Activated CD8-positive, alpha-beta memory T cell treated with anti-CD3 and anti-CD28 coated beads, Interleukin-2, amount 50 U/mL, for 48 hours (primary cell): ENCODE measurements around the gene TRPM3.

Experiments used
- DNase-seq: peaks from one replicate; pipeline ENCODE4 v3.0.0-alpha.2; 2020

The TRPM3 gene

DNA sequence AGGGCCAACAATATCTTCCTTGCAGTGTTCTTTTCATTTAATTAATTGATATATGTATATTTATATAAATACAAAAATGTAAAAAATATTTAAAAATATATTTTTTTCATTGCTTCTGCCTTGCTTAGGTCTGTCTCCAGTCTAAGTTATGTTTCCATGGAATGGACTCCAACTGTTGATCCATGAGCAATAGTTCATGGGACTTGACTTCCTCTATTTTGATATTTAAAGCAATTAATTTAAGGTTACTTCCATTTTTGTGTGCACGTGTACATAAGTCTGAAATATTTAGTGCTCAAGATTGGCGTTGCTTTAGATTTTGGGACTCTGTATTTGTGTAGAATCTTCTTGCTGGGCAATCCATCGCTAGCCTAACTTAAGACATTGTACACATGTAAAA is 551.6 kb downstream of the TRPM3 start:
- DNase-seq: no peak

- no peak for DNase-seq
Observed at GRCh38 chr9:70569070-70569772, 552.2 kb downstream of the TRPM3 start.

DNA sequence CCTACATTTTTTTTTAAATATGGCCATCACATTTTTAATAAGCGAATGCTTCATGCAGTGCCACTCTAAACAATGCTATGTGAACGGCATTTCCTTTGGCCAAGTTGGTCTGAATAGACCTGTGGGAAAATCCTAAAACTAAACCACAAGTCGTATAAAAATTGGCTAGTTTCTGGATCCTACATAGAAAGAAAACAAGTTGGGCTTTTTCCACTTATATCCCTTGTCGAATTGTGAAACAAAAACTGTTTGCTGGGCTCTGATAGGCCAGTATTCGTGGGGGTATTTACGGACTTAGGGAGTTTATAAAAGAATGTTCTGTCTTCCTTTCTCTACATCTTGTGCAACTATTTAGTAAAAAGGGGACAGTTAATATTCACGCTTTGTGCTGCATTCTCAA is 553.9 kb downstream of the TRPM3 start:
- no peak for DNase-seq

- DNase-seq: no peak
Observed at GRCh38 chr9:70566751-70567150, 554.7 kb downstream of the TRPM3 start.

DNA sequence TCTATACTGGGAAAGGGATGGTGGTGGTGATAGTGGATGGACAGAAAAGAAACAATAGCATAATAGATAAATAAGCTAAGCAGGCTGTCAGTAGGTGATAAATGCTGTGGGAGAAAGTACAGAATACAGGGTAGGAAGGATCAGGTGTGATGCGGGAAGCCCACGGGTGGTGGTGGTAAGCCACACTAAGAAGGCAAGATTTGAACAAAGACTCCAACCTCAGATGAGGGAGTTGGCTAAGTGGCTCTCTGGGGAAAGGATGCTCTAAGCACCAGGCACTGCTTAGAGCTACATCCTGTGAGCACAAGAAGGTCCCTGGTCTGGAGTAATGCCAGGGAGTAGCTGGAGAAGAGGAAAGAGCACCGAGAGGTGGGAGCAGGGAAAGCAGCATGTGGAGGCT is 555.4 kb downstream of the TRPM3 start:
- DNase-seq: no peak

GRCh38 chr9:70564468-70565335 is 556.7 kb downstream of the TRPM3 start:
- no peak for DNase-seq

DNA sequence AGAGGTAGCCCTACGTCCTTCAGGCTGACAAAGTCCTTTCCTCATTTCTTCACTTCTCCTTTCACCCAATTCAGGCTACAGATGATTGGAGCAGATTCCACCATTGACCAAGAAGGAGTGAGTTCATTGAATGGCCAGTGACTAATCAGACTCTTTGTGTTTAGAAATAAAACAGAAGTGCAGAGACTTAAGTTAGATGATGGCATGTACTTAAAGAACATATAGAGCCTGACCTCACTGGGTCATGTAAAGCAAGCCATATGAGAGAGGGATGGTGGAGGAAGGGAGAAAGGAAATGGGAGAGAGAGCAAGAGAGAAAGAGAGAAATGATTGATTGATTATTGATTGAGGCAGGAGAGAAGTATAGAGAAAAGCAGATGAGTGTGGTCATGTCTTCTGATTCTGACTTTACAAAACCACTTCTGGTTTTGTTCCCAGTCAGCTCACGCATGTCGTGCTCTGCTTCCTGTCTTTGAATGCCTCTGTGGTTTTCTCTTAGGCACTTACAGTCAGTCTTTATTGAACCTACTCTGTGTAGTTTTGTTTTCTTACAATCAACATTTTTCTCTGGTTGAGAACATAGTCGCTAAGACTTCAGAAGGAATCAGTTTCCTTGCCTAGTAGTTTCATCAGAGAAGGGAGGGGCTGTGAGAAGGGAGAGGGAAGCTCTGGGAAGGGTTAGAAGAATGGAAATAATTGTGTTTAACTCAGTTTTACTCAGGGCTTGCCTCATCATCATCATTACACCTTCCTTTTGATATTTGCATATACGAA is 557.8 kb downstream of the TRPM3 start:
- DNase-seq: no peak

DNA sequence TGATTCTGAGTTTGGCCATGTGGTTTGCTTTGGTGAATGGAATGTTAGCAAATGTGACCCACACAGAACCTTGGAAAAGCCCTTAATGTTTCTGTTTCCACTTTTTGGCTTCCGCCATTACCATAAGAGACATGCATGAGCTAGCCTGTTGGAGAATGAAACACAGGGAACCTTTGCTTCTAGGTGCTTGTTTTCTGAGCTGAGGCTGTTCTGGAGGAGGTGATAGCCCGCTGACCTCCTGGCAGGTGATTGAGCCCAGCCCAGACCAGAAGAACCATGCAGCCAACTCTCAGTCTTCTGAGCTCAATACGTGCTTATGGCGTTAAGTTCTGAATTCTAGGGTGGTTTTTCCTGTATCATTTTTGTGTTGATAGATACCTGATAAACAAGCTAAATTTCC is 558.4 kb downstream of the TRPM3 start:
- DNase-seq: no peak

GRCh38 chr9:70561786-70562395 is 559.5 kb downstream of the TRPM3 start:
- DNase-seq: no peak

DNA sequence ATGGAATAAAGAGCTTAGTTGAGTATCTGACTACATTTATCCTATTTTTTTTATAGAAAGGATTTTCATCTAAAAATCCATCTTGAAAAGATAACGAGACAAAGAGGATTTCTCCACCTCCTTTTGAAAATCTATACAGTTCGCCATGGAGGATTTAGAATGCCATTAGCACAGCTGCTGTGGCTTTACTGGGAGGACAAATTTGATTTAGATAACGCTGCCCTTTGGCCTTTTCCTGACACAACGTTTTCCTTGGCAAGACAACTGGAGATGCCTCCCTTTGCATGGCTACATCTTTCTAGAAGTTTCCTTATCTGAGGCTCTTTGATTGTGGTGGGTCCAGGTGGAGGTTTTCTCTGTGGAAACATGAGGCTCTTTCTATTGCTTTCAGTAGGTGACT is 560.3 kb downstream of the TRPM3 start:
- no peak for DNase-seq

- no peak for DNase-seq
Observed at GRCh38 chr9:70559102-70559501, 562.3 kb downstream of the TRPM3 start.

DNA sequence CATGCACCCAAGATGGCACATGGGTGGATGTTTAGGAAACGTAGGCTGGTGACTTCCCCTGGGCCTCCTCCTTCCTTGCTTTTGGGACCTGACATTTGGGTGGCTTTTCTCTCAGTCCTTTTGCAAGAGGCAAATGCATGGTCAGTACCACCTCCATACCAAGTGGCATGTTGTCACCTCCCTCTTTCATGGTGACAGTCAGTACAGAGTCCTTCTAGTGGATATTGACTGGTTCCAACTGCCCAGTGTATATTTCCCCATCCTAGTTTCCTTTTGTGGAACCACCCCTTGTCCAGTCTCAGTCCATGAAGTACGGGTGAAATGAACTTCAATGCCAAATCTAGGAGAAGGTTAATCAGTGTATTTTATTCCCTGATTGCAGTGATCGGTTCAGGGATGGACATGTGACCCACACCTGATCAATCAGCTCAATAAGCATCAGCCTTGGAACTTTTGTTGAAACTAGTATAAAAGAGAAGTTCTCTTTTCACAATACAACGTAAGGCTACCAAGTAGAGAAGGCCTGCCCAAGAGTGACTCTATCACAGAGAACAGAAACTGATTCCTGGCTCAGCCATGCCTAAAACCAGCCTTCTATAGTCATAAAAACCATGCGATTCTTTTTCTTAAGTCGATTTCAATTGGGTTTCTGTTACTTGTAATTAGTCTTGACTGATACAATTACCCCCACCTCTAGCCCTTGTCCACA is 563.6 kb downstream of the TRPM3 start:
- no peak for DNase-seq

DNA sequence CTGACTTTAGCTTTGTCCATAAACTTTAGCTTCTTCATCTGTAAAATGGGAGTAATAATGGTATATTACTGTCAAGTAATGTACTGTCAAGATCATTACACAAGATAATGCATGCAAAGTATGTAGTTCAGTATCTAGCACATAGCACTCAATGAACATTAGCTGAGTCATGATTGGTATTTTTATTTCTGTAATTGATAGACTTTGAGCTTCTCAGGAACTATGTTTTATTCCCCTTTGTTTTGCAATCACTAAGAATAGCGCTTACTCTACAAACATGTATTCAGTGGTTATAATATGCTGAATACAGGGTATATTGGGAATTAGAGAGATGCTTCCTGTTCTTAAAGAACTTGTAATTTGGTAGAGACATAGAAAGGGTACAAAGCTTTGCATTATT is 564.6 kb downstream of the TRPM3 start:
- DNase-seq: no peak

- DNase-seq: no peak
Observed at GRCh38 chr9:70554881-70555280, 566.5 kb downstream of the TRPM3 start.

- no peak for DNase-seq
Observed at GRCh38 chr9:70553707-70554673, 567.4 kb downstream of the TRPM3 start.

GRCh38 chr9:70552561-70552960 is 568.9 kb downstream of the TRPM3 start:
- DNase-seq: no peak

- DNase-seq: no peak
Observed at GRCh38 chr9:70551801-70552200, 569.6 kb downstream of the TRPM3 start.

- DNase-seq: no peak
Observed at GRCh38 chr9:70551396-70551795, 570.0 kb downstream of the TRPM3 start.

- DNase-seq: no peak
Observed at GRCh38 chr9:70549926-70550325, 571.5 kb downstream of the TRPM3 start.

DNA sequence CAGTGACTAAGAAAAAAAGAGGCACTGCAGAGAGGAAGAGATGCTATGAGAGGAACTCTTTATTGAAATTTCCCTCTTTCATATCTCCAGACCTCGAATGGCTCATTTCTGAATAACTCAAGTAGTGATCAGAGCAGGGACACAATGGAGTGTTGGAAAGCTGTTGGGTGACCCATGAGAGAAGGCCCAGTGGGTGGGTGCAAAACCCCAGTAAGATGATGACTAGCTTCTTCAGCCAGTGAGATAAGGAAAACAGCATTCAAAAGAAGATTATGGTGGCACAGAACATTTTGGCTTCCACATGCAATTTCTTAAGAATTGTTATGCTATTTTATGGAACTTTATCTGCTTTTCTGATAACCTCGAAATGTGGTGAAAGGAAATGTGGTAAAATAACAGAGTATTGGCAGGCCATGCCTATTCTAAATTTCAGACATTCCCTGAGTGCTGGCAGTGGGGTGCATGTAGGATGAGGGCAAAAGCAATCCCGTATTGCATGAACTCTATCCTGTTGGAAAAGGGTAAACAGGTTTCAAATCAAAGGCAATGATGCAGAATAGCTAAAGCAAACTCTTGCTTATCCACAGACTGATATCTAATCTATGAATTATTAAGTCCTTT is 579.0 kb downstream of the TRPM3 start:
- DNase-seq: no peak

GRCh38 chr9:70540016-70540415 is 581.4 kb downstream of the TRPM3 start:
- no peak for DNase-seq
